Stimulated activated CD8-positive, alpha-beta memory T cell treated with anti-CD3 and anti-CD28 coated beads, Interleukin-7, amount 100 ng/mL, for 1 hour (primary cell): ENCODE data around the gene PLD6.
"Not testable (repeated sequence)": the region's sequence is repeated elsewhere in the genome, so short reads cannot be mapped to it uniquely, and the experiment has no call there.

Experiments
- DNase-seq, 2 donors: peaks; one replicate each; pipeline ENCODE4 v3.0.0-alpha.2; 2020; ENCODE audit warnings: low read depth in 2 of 2

The PLD6 gene

DNA sequence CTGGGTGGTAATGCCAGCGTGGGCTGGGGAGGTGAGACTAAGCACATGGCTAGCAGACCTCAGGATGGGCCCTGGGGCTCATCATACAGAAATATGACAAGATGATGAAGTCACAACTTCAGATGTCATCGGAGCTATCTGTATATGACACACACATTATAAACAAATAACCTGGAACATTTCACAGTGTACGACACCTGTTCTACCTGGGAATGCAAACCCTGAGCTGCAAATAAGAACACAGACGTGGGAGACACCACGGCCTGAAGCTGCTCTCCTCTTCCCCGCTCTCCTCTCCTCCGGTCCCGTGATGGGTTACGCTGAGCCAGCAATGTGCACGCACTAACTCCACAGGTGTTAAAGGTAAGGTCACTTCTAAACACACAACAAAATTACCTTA lies 4.9 kb downstream of the PLD6 start:
- DNase-seq: no peak

DNA sequence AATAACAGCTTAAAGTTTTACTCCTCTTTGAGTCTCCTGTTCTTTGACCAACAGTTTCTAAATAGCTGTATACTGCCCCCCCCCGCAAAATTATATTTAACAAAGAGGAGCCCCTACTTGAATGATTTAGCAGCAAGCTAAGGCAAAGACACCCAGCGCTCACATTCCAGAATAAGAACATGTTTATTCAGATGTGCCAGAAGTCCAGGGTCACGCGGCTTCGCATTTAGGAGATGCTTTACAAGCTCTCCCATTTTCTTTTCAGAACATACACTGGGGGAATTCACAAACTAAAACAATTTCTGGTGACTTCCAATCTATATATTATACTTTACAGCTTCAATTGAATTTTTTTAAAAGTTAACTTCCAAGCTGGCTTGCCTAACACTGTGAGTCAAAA lies 5.3 kb downstream of the PLD6 start:
- no peak for DNase-seq

DNA sequence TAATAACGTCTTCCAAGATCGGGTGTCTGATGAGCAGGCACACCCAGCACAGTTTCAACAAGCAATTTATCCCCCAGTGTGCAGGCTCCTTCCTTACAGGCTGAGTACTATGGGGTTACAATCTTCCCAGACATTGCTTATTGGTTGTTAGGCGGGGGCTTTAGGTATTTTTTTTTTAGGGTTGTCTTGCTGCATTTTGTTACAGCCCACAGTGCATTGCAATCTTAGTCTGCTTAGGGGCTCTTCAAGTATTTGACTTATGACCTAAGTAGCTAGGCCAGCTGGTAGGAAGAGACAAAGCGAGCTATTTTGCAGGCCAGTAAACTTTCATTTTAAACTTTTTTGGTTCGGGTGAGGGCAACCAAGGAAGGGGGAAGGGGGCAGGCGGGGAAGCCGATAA lies 5.8 kb downstream of the PLD6 start:
- no peak for DNase-seq

DNA sequence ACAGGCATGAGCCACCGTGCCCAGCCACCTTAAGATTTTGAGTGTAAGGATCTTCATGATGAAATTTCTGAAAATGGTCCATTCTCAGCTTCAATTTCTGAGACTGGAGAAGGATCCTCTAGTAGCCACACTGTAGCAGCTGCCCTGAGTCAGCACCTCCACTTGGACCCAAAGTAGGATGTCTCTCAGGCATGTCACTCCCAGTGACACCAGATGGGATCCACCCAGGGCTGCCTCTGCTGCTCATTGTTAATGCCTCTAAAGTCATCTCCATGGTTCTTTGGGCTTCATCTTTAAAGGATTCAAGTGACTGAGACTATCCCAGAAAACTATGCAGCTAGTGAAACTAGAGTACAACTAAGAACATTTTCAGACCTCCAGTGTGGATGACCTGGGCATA lies 7.9 kb downstream of the PLD6 start:
- DNase-seq: no peak

DNA sequence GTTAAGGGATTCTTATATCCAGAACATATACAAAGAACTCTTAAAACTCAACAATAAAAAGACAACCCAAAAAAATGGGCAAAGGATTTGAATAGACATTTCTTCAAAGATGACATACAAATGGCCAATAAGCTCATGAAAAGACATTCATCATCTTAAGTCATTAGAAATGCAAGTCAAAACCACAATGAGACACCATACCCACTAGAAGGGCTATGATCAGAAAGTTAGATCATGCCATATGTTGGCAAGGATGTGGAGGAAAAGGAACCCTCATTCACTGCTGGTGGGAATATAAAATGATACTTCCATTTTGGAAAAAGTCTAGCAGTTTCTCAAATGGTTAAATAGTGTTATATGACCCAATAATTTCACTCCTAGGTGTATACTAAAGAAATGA lies 9.4 kb downstream of the PLD6 start:
- no peak for DNase-seq

DNA sequence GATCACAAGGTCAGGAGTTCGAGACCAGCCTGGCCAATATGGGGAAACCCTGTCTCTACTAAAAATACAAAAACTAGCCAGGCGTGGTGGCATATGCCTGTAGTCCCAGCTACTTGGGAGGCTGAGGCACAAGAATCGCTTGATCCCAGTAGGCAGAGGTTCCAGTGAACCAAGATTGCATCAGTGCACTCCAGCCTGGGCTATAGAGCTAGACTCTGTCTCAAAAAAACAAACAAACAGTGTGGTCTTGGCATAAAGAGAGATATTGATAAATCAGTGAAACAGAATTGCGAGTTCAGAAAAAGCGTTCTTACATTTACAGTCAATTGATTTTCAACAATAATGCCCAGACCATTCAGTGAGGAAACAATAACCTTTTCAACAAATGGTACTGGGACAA lies 10.7 kb downstream of the PLD6 start:
- not testable (repeated sequence) for DNase-seq

DNA sequence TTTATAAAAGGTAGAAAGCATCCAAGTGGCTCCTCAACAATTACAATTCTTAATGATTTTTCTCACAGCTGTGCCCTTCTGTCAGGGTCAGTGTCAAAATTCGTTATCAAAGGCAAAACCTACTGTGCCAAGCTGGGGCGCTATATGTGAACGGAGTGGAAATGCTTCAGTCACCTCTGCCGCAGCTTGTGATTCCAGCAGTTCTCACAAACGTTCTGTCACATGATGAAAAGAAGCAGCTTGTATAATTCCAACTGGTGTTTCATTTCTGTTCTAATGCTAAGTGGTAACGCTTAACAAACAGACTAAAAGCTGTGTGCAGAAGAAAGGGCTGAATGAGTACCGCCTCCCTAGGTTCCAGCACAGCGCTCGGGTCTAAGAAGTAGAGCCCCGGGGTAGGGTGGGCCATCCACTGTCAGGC lies 14.2 kb downstream of the PLD6 start:
- no peak for DNase-seq

DNA sequence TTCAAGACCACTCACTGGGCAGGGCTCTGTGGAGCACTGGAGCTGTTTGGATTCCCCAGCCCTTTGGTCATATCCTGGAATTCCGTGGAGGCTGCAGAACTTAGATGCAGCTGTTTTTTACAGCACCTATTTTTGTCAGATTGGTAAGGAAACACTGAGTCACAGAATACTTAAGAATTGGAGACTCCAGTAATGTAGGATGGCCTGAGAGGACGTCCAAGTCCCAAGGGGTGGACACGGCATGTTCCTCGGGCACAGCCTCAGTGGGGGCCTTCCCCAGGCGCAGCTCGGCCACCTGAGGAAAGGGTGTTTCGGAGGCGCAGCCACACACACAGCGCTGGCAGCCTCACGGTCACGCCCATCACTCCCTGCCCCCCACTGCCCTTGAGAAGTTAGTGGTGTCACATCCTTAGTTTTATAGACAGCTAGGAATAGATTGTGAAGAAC lies 14.8 kb downstream of the PLD6 start:
- no peak for DNase-seq

DNA sequence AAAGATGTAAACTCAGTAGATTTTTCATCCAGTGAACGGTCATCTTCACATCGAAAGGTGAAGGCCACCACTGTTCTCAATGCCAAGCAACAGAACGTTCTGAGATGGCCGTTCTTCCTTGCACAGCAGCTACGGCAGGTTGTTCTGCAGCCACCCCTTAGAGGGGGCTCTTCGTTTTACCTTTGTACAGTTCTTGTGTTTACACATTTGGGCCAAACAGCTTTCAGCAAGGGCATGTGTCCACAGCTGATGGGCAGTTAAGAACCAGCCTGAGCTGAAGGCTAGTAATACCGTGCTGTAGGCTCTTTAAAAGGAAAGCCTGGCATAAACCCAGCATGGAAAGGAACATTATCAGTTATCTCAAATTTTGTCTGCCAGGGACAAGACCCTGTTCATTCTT lies 15.9 kb downstream of the PLD6 start:
- no peak for DNase-seq

DNA sequence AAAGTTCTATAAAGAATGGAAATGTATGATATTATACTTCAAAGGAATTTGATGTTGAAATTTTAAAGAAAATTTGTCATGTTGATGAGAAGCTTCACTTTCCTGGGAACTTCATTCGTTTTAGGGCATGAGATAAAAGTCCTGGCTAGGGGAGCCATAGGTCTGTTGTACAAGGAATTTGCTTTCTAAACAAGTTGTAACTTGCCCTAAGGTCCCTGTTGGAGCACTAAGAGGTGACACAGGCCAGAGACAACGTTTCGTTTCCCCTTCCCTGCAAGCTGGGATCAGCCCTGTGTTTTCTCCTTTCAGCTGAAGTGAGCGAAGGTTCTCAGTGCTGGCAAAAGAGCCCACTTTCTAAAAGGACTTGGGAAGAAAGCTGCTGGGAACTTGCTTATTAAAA lies 16.6 kb downstream of the PLD6 start:
- no peak for DNase-seq

DNA sequence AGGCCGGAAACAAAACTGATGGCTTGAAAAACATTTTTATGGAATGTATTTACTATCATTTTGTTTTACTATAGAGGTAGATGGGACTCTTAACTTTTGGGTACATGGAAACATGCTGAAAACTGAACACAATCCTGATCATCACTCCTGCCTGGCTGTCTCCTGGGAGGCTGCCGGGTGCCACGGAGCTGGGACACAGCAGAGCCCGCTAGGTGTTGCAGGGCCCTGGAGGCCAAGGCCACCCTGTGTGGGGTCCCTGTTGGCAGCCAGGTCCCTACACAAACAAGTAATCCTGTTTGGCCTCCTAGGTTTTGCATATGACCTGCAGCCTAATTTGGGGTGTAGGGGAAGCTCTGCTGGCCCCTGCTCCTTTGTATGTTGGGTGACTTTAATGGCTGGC lies 17.5 kb downstream of the PLD6 start:
- DNase-seq: no peak

DNA sequence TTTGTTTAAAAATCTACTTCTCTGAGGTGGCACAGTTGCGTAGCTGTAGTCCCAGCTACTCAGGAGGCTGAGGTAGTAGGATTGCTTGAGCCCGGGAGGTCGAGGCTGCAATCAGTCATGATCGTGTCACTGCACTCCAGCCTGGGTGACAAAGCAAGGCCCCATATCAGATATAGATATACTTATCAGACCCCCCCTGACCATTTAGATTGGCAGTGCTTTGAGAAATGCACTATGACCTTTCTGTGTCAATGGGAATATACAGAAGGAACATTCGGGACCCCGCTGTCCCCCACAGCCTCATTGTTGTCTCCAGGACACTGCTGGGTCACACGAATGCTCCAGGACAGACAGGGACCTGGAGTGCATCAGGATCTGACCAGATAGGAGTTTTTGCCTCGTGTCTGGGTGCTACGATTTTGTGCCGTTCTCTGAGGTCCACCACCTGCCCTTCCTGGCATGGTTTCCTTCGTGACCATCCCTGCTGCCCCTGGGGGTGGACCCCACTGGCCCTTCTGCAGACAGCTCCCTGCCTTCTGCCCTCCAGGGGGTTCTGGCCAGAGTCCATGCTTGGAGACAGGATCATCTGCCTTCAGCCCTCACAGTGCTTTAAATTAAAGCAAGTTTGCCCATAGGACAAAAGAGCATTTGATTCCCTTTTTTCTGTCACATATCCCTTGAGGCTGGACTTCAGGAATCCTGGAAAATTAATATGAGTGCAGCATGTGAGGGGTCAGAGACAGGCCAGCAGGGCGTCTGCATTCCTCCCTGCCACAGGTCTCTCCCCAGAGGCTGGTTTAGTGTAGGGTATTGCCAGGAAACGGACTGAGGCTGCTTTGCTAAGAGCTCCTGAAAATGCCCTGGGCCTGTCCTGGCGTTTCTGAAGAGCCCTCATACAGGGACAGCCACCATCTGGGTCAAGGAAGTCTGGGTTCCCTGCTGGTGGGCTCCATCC lies 19.3 kb downstream of the PLD6 start:
- DNase-seq: no peak

DNA sequence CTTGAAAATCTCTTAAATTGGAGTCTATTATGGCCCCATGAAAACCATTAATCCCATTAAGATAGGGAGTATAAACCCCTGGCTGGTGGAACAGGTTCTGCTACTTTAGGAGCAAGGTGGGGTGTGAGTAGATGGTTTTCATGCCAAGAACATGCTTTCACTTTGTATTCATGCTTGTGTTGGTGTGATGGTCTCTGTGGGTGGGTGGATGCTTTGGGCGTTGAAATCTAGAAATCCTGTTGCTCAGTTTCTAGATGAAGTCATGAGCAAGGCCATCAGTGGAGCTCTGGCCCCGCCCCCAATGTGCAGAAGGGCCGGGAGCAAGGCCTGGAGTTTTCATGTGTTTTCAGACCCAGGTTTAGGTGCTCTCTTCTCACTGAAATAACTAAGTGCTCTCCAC lies 20.1 kb downstream of the PLD6 start:
- no peak for DNase-seq

DNA sequence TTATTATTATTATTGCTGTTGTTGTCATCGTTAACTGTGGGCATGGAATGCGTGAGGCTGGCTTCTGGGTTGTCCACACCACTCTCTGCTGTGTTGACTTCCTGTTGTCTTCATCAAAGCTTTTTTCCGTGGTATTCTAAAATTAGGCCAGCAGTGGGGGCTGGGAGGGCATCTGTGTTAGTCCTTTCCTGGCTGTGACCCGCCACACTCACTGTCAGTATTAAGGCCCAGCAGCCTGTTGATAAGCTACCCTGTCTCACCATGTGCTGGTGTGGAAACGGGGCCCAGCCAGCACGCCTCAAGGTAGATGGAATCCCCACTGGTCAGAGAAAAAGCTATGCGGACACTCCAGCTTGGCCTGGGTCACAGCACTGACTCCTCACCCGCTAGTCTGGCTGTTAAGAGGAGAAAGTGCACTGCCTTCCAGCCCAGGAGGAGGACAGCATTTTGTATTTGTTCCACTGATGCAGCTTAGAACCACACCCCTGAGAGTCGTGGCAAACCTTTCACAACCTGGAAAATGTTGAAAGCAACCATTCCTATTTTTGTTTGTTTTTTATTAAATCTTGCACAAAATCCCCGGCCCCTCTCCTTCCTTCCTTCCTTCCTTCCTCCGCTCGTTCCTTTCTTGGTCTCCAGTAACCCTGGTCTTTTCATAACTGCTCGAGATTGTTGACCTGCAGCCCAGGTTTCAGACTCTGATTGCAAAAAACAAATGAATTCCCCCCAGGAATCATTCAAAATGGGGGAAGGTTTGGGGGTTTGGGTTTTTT lies 21.0 kb downstream of the PLD6 start:
- DNase-seq: not testable (repeated sequence)

DNA sequence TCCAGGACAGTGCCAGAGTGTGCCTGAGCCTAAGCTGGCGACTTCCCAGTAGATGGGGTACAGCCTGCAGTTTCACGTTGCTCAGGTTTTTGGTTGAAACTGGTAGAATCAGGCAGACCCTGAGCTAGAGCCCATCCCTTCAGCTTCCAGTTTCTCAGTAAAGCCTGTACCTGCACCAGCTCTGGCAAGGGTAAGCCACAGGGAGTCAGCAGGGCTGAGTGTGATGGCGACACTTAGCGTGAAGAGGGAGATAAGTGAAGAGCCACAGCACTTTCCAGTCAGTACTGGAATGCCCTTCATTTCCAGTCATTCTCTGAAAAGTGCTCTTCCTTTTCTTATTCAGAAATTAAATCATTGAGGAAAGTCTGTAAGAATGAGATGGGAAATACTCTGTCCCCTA lies 22.4 kb downstream of the PLD6 start:
- DNase-seq: no peak

DNA sequence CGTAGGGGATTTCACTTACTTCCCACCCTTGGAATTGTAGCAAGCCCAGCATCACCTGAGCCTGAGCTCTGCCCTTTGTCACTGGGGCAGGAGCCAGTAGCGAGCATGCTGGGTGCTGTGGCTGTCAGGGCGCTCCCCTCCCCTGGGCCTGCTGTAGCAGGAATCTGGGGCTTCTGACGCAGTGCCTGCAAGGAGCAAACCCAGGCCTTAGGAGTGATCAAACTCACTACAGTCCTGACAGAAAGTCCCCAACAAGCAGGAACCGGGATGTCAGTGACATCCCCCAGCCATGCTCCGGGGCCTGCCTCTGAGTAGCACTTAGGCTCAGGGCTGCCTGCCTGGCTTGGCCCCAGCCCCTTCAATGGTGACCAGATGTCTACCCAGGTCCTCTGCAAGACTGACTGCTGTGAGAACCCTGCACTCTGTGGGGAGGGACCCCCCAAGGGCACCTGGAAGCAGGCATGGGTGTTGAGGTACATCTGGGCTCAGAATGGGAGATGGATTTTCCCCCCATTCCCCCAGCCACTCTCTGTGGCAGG lies 23.5 kb downstream of the PLD6 start:
- DNase-seq: no peak

DNA sequence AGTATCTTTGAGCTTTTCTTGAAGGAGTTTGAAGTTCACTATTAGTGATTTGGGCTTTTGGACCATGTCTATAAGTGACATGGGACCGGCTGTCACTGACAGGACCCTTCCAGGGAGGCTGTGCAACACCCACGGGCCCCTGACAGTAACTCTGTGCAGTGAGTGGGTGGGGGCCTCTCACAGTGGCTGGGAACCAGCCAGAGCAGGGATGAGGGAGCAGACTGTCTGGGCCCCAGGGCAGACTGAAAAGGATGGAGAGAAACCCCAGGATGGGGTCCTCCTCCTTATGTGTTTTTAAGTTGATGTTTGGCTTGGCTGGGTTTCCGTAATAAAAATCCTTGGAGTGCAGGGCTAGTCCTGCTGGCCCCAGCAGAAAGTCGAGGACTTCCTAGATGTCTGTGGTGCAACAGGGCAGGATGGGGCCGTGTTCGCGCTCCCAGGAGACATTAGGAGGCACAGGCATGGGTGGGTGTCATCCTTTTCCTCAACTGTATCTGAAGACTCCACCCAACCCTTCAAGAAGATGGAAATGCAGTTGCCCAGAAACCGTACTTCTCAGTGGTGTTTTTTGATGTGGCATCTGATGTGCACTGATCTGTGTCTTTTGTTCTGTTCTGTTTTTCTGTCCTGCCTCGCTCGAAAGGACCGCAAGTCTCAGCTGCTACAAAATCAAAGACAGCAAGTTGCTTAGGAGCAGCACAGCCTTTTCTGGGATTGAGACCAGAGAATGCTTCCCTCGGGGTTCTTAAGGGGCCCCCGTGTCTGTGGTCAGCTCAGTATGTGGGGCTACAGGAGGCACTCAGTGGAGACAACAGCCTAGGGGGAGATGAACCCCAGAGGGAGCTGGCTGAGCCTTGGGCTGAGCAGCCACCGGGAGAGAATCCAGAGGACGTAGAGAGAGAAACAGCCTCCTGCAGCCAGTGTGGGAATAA lies 24.2 kb downstream of the PLD6 start:
- no peak for DNase-seq

DNA sequence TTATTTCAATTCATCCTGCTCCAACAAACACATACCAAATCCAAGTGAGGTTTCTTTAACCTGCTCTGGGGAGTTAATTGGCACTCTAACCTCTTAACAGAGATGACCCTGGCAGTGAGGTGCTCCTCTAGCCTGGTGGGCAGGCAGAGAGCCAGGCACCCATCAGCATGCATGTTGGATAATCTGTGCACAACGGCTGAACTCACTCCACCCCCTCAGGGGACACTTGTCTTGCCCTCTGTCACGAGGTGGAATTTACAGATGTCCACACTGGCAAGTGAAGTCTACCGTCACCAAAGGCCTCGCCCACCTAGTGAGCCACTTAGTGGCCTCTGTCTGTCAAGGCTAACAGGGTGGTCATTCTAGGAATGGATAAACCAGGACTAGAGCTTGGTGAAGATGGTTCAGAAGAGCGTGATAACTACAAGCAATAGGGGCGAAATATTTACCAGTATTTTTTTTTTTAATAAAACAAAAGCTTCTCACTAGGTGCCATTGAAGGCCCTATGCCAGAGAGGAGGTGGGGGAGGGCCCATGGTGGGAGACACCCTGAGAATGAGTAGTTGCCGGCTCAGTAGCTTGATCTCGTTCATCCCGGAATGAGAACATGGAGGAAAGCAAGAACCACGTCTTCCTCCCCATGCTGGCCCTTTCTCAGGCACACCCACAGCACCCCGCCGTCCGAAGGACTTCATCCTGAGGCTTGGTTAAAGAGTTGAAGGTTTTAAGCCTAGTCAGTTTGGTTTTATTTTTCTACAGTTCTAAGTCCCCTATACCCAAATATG lies 25.2 kb downstream of the PLD6 start:
- no peak for DNase-seq

DNA sequence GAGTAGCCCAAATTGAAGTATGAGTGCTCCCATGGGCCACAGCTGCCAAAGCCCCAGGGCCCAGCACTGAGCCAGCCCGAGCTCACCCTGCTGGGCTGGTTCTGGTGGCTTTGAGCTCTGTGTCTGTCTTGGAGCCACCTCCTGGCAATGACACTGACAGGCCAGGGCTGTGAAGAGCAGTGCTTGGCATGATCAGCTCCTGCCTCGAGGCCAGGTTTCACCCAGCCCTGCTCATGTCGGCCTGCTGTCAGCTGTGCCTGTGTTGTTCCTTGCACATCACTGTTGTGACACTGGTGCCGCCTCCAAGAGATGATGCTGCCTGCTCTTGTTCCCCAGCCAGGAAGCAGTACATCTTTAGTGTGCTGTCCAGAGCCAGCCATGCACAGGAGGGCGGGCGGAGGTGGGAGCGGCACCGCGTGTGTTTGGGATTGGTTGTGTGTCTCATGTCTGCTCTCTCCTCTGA lies 26.0 kb downstream of the PLD6 start:
- DNase-seq: no peak

DNA sequence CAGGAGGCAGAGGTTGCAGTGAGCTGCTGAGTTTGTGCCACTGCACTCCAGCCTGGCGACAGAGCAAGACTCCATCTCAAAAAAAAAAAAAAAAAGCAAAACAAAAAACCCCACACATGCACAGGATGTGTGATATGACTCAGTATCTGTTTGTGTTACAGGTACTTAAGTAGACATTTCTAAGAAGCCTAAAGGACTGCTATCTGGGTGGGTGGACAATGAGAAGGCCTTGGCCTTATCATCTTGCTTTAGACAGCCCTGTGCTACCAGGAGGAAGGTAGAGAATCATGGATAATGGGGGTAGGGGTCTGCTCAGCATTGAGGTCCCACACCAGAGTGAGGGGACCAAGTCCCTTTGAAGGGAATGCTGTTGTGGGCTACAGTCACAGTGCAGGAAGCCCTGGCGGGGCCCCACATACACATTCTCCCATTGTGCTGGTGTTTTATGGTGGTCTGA lies 26.7 kb downstream of the PLD6 start:
- no peak for DNase-seq

DNA sequence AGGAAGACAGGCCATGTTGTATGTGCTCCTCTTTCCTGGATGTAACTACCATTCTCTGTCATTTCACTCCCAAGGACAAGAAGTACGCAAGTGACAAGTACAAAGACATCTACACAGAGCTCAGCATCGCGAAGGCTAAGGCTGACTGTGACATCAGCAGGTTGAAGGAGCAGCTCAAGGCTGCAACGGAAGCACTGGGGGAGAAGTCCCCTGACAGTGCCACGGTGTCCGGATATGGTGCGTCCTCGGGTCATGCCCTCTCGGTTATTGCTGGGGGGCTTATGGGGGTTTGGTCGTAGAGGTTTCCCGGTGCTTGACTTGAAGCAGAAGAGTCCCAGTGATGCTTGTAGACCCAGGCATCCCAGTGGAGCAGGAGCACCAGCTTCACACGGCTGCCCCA lies 29.0 kb downstream of the PLD6 start:
- DNase-seq: no peak
